RWPE2 (cell line): Measurements from ENCODE around the gene RASAL1.
A peak's percentile ranks its signal among the peaks of the same experiment; 100 is the strongest.

ENCODE experiments used
- ATAC-seq: fragments of 200-7000 bp; cut with Tn5 transposase; 3 replicates; pipeline ENCODE4 v1.9.1; 2021; ENCODE audit warnings: low read depth
- DNase-seq: peaks from one replicate; pipeline ENCODE4 v3.0.0-alpha.2; 2020; ENCODE audit warnings: low spot score
- H3K27ac ChIP-seq: fragments of 450-650 bp; 2 replicates; pipeline ENCODE4 v1.5.1; 2017; ENCODE audit warnings: mild to moderate bottlenecking; ENCODE audit not compliant: poor library complexity, severe bottlenecking
- H3K27me3 ChIP-seq: fragments of 250-450 bp; sonication (Bioruptor Pico); 2 replicates; pipeline ENCODE4 v1.5.1; 2021; ENCODE audit warnings: mild to moderate bottlenecking, moderate library complexity; ENCODE audit not compliant: insufficient read depth, poor library complexity, severe bottlenecking
- H3K36me3 ChIP-seq: fragments of 250-450 bp; sonication (Bioruptor Pico); 2 replicates; pipeline ENCODE4 v1.5.1; 2020; ENCODE audit warnings: low read depth, mild to moderate bottlenecking, moderate library complexity
- H3K4me1 ChIP-seq: fragments of 250-450 bp; sonication (Bioruptor Pico); 2 replicates; pipeline ENCODE4 v1.5.1; 2021; ENCODE audit warnings: mild to moderate bottlenecking, moderate library complexity; ENCODE audit not compliant: insufficient read depth, poor library complexity, severe bottlenecking
- H3K4me3 ChIP-seq: fragments of 250-450 bp; sonication (Bioruptor Pico); 2 replicates; pipeline ENCODE4 v1.5.1; 2021; ENCODE audit warnings: mild to moderate bottlenecking, moderate library complexity; ENCODE audit not compliant: severe bottlenecking
- H3K9me3 ChIP-seq: fragments of 250-450 bp; sonication (Bioruptor Pico); 2 replicates; pipeline ENCODE4 v1.5.1; 2021; ENCODE audit warnings: mild to moderate bottlenecking, moderate library complexity; ENCODE audit not compliant: severe bottlenecking
- CTCF ChIP-seq: fragments of 450-650 bp; IDR thresholded peaks from one replicate; pipeline ENCODE4 v1.5.1; 2017; ENCODE audit warnings: mild to moderate bottlenecking, moderate library complexity; ENCODE audit not compliant: poor library complexity, severe bottlenecking

The RASAL1 gene

GRCh38 chr12:113162102-113163029 is 26.8 kb upstream of the RASAL1 start:
- H3K4me1 ChIP-seq, result no peaks in the 10 kb centered on the region
- H3K27me3 ChIP-seq, result no peaks in the 10 kb centered on the region
- H3K36me3 ChIP-seq, result peaks cover 70% of the 10 kb centered on the region
- H3K9me3 ChIP-seq, result no peaks in the 10 kb centered on the region
- H3K27ac ChIP-seq, result no peak overlapping the region
- ATAC-seq (no peak), DNase-seq (no peak)
- TF ChIP-seq CTCF, result no peak
- H3K4me3 ChIP-seq, result no peak overlapping the region

DNA sequence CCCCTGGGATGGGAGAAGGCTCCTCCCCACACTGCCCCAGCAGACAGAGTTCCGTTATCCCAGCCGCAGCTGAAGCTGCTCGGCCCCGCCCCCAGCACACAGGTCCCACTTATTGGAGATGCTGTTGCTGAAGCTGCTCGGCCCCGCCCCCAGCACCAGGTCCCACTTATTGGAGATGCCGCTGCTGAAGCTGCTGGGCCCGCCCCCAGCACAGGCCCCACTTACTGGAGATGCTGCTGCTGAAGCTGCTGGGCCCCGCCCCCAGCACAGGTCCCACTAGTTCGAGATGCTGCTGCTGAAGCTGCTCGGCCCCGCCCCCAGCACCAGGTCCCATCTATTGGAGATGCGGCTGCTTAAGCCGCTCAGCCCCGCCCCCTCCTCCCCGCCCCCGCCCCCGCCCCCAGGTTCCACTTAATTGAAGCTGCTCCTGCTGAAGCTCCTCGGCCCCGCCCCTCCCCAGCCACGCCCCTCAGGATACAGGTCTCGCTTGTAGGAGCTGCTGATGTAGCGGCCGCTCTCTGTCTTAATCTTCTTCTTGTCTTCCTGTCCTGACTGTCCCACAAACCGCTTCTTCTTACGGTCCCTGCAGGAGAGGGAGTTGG is 26.0 kb upstream of the RASAL1 start:
- Histone ChIP-seq H3K36me3 (peaks cover 62% of the 10 kb centered on the region), H3K4me3 (no peak overlapping the region), H3K27me3 (no peaks in the 10 kb centered on the region), H3K4me1 (no peaks in the 10 kb centered on the region), H3K27ac (no peak overlapping the region), H3K9me3 (no peaks in the 10 kb centered on the region)
- ATAC-seq, result peak; percentile 31; the same call in 1 of the 3 replicates
- no peak for DNase-seq
- TF ChIP-seq CTCF, result no peak

- TF ChIP-seq CTCF, result no peak
- no peaks in the 10 kb centered on the region for H3K27me3 ChIP-seq
- H3K4me1 ChIP-seq, result no peaks in the 10 kb centered on the region
- H3K4me3 ChIP-seq, result no peak overlapping the region
- ATAC-seq, result no peak
- peaks cover 48% of the 10 kb centered on the region for H3K36me3 ChIP-seq
- no peaks in the 10 kb centered on the region for H3K9me3 ChIP-seq
- H3K27ac ChIP-seq, result no peak overlapping the region
- no peak for DNase-seq
Observed at GRCh38 chr12:113159937-113160336, 24.4 kb upstream of the RASAL1 start.

GRCh38 chr12:113158439-113159203 is 23.1 kb upstream of the RASAL1 start:
- Histone ChIP-seq H3K27me3 (peaks cover 10% of the 10 kb centered on the region), H3K4me3 (no peak overlapping the region), H3K9me3 (no peaks in the 10 kb centered on the region), H3K27ac (no peak overlapping the region), H3K36me3 (peaks cover 38% of the 10 kb centered on the region), H3K4me1 (no peaks in the 10 kb centered on the region)
- ATAC-seq, result no peak
- TF ChIP-seq CTCF, result no peak
- no peak for DNase-seq
